ENCODE measurements around the gene MYL6. TPM values are rescaled to one million over a fixed set of nuclear protein-coding genes. Genes with fewer than 3 reads are reported as not detected.

The MYL6 gene
- total and polyA plus RNA-seq, 9 of the 15 experiments (the other 6 are each of a cell fraction or from before 2014, with no cell fraction given): 557 to 1,664 (median 958) TPM

GRCh38 chr12:56158926-56159461 is 835 bp downstream of the MYL6 start (continued):
- TF ChIP-seq ILK (tag; IDR thresholded peaks at IDR 0.05; ENCODE audit: borderline replicate concordance, low read depth): no peak
- peak; percentile 22; the same call in 1 of the 2 replicates for TF ChIP-seq TEAD4 (IDR thresholded peaks at IDR 0.05; ENCODE audit: low read length)
- TF ChIP-seq TEAD4 (CRISPR knock-in tag; IDR thresholded peaks at IDR 0.05; ENCODE audit: borderline replicate concordance): no peak
- peak; percentile 21; the same call in 1 of the 2 replicates for TF ChIP-seq GABPA (tag; conservative IDR thresholded peaks at IDR 0.05; ENCODE audit: low read depth)
- TF ChIP-seq SP1 (CRISPR knock-in tag; IDR thresholded peaks at IDR 0.05): peak; percentile 10; the same call in 1 of the 2 replicates
- no peak for TF ChIP-seq RFX5 (IDR thresholded peaks at IDR 0.05; ENCODE audit: low read depth, low read length)
- TF ChIP-seq MTF1 (CRISPR knock-in tag; IDR thresholded peaks at IDR 0.05; ENCODE audit: borderline replicate concordance): no peak
- TF ChIP-seq ARID2 (IDR thresholded peaks at IDR 0.05): no peak
- TF ChIP-seq MTA3 (IDR thresholded peaks at IDR 0.05; ENCODE audit: borderline replicate concordance): no peak
- no peak for TF ChIP-seq CBFB (CRISPR knock-in tag; IDR thresholded peaks at IDR 0.05)
- no peak for TF ChIP-seq ATF3 (IDR thresholded peaks at IDR 0.05)
- no peak for TF ChIP-seq ATF3 (CRISPR knock-in tag; conservative IDR thresholded peaks at IDR 0.05)
- no peak for TF ChIP-seq CHD4 (IDR thresholded peaks at IDR 0.05; ENCODE audit: insufficient read depth, insufficient replicate concordance, low read depth, low read length, poor library complexity, severe bottlenecking)
- TF ChIP-seq SMARCA4 (IDR thresholded peaks at IDR 0.05): no peak
- peak; percentile 11 for TF ChIP-seq SMAD1 (IDR thresholded peaks at IDR 0.05; ENCODE audit: low read depth, low read length, partially characterized antibody)
- TF ChIP-seq MYNN (IDR thresholded peaks at IDR 0.05): peak; percentile 41; the same call in 1 of the 2 replicates
- no peak for TF ChIP-seq MYNN (CRISPR knock-in tag; IDR thresholded peaks at IDR 0.05)
- TF ChIP-seq CBFA2T2 (conservative IDR thresholded peaks at IDR 0.05): no peak
- TF ChIP-seq CREBBP (IDR thresholded peaks at IDR 0.05; ENCODE audit: low read depth, low read length): no peak
- no peak for TF ChIP-seq GATAD2A (IDR thresholded peaks at IDR 0.05)
- no peak for TF ChIP-seq KAT8 (IDR thresholded peaks at IDR 0.05; ENCODE audit: low read depth)
- TF ChIP-seq GTF3C2 (IDR thresholded peaks at IDR 0.05; ENCODE audit: borderline replicate concordance, extremely low read depth, insufficient read length): no peak
- TF ChIP-seq CBX1 (IDR thresholded peaks at IDR 0.05; ENCODE audit: low read depth): no peak
- peak in 1 of 2 experiments; percentile 49; a peak in 2 of 4 replicates for TF ChIP-seq MLLT1 (IDR thresholded peaks at IDR 0.05)
- TF ChIP-seq PHB2 (IDR thresholded peaks at IDR 0.05; ENCODE audit: low read depth): 0 out of 2 replicates have a peak, but pooled peaks have one; percentile 3

Data from K562 (cell line).